Body of pancreas (tissue), 4 donors: Measurements from ENCODE around the gene LATS2. TPM values are rescaled to one million over a fixed set of nuclear protein-coding genes. Genes with fewer than 3 reads are reported as not detected.

Source experiments
- ATAC-seq: fragments of 150-250 bp; one replicate; pipeline ENCODE4 v1.9.1; 2016
- DNase-seq, 4 donors: peaks; one replicate each; pipeline ENCODE4 v3.0.0-alpha.2; 2019
- H3K27ac ChIP-seq, 4 donors: fragments of 200-600 bp; sonication (generic); 1 replicate in 3 of 4; 2 replicates in 1 of 4; pipeline versions ENCODE4 v1.5.1 to v1.6.1; 2016 to 2019; ENCODE audit warnings: mild to moderate bottlenecking in 1 of 4, mixed read lengths in 1 of 4, moderate library complexity in 1 of 4
- H3K27me3 ChIP-seq, 2 donors: fragments of 200-600 bp; sonication (generic); one replicate each; pipeline ENCODE4 v1.6.0; 2016; ENCODE audit warnings: mild to moderate bottlenecking in 1 of 2
- H3K36me3 ChIP-seq, 2 donors: fragments of 200-600 bp; sonication (generic); replicated peaks in 1 of 2; 2 replicates each; pipeline ENCODE4 v1.5.1; 2016; ENCODE audit warnings: low read depth in 2 of 2; ENCODE audit not compliant: insufficient read depth in 1 of 2
- H3K4me1 ChIP-seq: fragments of 200-600 bp; sonication (generic); one replicate; pipeline ENCODE4 v1.6.0; 2016
- H3K4me3 ChIP-seq, 2 donors: fragments of 200-600 bp; sonication (generic); 1 replicate in 1 of 2; 2 replicates in 1 of 2; pipeline ENCODE4 v1.5.1; 2016 to 2019
- H3K9me3 ChIP-seq, 3 donors: fragments of 200-600 bp; sonication (generic); 1 replicate in 2 of 3; 2 replicates in 1 of 3; pipeline ENCODE4 v1.5.1; 2016
- CTCF ChIP-seq, 7 experiments: fragments of 450-650 bp in 4 of 7; fragments of 200-600 bp in 3 of 7; sonication (generic) in 3 of 7; IDR thresholded peaks; one replicate each; pipeline ENCODE4 v1.5.1; 2016 to 2019; ENCODE audit warnings: antibody characterized with exemption in 7 of 7
- POLR2A ChIP-seq, 3 donors: fragments of 450-650 bp; IDR thresholded peaks; one replicate each; pipeline ENCODE4 v1.6.1; 2016; ENCODE audit warnings: antibody characterized with exemption in 3 of 3, mild to moderate bottlenecking in 2 of 3
- WGBS, 2 donors: methylation state at CpG; one replicate each; pipeline ENCODE4 v1.1.5; 2017; 5-methylcytosine and 5-hydroxymethylcytosine counted together
- intact Hi-C: fragments of 100-400 bp; cut with DNase I; formaldehyde crosslinking; loops from one replicate; pipeline ENCODE4 v1.15.1; 2023
- total RNA-seq, 2 donors: library from RNA; depleted of rRNA; stranded (reverse); fragments of >200 nt; gene quantifications; one replicate each; pipeline ENCODE4 v1.1.0, GENCODE V29; 2016

Gene LATS2
- total RNA-seq, 2 donors from 2014 or later, result 12.2 to 17.5 TPM

GRCh38 chr13:21033856-21034602 is 27.4 kb downstream of the LATS2 start:
- Histone ChIP-seq H3K4me1 (peaks cover 55% of the 10 kb centered on the region), H3K27ac (peak overlapping the region; percentile 75 to 90 (median 87))
- ATAC-seq, result peak; percentile 89

DNA sequence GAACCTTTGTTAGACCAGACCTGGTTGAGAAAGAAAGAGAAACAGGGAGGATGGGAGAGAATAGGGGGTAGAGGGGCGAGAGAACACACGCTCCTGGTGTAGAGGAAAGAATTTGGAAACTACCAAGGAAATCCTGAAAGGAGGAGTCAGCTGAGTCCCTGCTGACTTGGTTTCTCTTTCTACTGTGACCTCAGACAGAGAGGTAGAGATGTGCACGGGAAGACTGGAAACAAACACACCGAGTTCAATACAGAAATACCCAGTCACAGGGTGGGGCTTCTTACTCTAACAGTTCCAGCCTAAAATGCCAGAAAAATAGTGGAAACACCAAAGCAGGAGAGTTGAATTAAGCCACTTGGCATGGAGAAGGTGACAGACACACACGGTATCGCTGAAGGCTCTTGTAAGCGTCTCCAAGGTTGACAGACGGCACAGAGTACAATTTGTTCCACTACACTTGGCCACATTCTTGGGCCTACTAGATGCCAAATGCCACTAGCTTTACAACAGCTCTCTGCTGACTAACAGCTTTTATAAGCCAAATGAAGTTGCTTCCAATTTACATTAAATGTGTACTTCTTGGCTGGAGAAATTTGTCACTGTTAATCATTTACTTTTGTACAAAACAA is 28.1 kb downstream of the LATS2 start:
- ATAC-seq (peak; percentile 83), DNase-seq (peak; percentile 52 to 86 (median 80))
- TF ChIP-seq CTCF (IDR thresholded peaks at IDR 0.05) (no peak), POLR2A (IDR thresholded peaks at IDR 0.05) (no peak)
- Histone ChIP-seq H3K4me3 (no peak overlapping the region), H3K27ac (peak overlapping the region; percentile 75 to 90 (median 87)), H3K4me1 (peaks cover 48% of the 10 kb centered on the region), H3K9me3 (no peaks in the 10 kb centered on the region), H3K36me3 (no peaks in the 10 kb centered on the region), H3K27me3 (no peaks in the 10 kb centered on the region)
- 30 to 32% methylated on average over 8 of the region's 8 CpGs for WGBS, 2 donors
- intact Hi-C loops, result no loop called here

More at GRCh38 chr13:21033856-21034602, 27.4 kb downstream of the LATS2 start:
- DNase-seq, result peak; percentile 61 to 83 (median 74)
- TF ChIP-seq CTCF (IDR thresholded peaks at IDR 0.05) (no peak), POLR2A (IDR thresholded peaks at IDR 0.05) (peak in 2 of 3 donors; percentile 43 to 46)
- H3K36me3 ChIP-seq, result no peaks in the 10 kb centered on the region
- no peaks in the 10 kb centered on the region for H3K27me3 ChIP-seq
- H3K9me3 ChIP-seq, result no peaks in the 10 kb centered on the region
- intact Hi-C loops, result no loop called here
- 48 to 55% methylated on average over 8 to 13 of the region's 13 CpGs for WGBS, 2 donors
- H3K4me3 ChIP-seq, result no peak overlapping the region

GRCh38 chr13:21032656-21033055 is 28.7 kb downstream of the LATS2 start:
- no peaks in the 10 kb centered on the region for H3K36me3 ChIP-seq
- 79 to 88% methylated on average over 10 of the region's 10 CpGs for WGBS, 2 donors
- H3K9me3 ChIP-seq, result no peaks in the 10 kb centered on the region
- no peak for ATAC-seq
- no peaks in the 10 kb centered on the region for H3K27me3 ChIP-seq
- DNase-seq, result no peak
- TF ChIP-seq CTCF (IDR thresholded peaks at IDR 0.05) (no peak), POLR2A (IDR thresholded peaks at IDR 0.05) (no peak)
- H3K27ac ChIP-seq, result peak overlapping the region; percentile 75 to 90 (median 87)
- intact Hi-C loops, result no loop called here
- no peak overlapping the region for H3K4me3 ChIP-seq
- peaks cover 48% of the 10 kb centered on the region for H3K4me1 ChIP-seq

DNA sequence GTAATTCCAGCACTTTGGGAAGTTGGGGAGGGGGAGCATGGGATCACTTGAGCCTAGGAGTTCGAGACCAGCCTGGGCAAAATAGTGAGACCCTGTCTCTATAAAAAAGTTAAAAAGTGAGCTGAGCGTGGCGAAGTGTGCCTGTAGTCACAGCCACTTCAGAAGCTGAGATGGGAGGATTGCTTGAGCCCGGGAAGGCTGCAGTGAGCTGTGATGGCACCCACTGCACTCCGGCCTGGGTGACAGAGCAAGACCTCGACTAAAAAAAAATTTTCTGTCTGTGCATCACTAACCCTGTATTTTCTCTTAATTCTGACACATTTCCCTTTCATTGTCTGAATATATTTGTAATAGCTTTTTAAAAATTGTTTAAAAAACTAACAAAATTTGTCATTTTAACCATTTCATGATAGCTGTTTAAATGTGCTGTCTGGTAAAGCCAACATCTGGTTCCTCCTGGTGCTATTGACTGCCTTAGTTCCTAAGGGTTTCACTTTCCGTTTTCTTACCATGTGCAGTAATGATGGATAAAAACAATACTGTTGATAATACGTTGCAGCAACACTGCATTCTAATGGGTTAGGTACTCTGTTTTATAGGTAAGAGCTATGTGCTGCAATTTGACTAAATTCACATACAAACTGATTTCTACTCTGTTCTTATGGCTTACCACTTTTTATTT is 29.7 kb downstream of the LATS2 start:
- no peak for DNase-seq

More for the DNA sequence above, 29.7 kb downstream of the LATS2 start:
- H3K4me1 ChIP-seq, result peaks cover 48% of the 10 kb centered on the region
- intact Hi-C loops, result no loop called here
- WGBS, 2 donors, result 87 to 89% methylated on average over 8 of the region's 8 CpGs
- peak overlapping the region in 3 of 4 donors; percentile 86 to 90 (median 88) for H3K27ac ChIP-seq
- H3K27me3 ChIP-seq, result no peaks in the 10 kb centered on the region
- H3K4me3 ChIP-seq, result no peak overlapping the region
- no peak for TF ChIP-seq CTCF (IDR thresholded peaks at IDR 0.05)
- no peak for TF ChIP-seq POLR2A (IDR thresholded peaks at IDR 0.05)
- ATAC-seq, result no peak
- H3K36me3 ChIP-seq, result no peaks in the 10 kb centered on the region
- H3K9me3 ChIP-seq, result no peaks in the 10 kb centered on the region
